ENCODE results near the gene CXorf49B. TPM values are rescaled to one million over a fixed set of nuclear protein-coding genes. Genes with fewer than 3 reads are reported as not detected.
"Not testable (repeated sequence)": the region's sequence is repeated elsewhere in the genome, so short reads cannot be mapped to it uniquely, and the experiment has no call there.

CXorf49B gene
- total and polyA plus RNA-seq, 10 of the 15 experiments (the other 5 are each of a cell fraction or from before 2014, with no cell fraction given), result not detected

GRCh38 chrX:71782225-71782949 is 19.2 kb downstream of the CXorf49B start:
- intact Hi-C loops (cut with micrococcal nuclease; ENCODE audit: unreplicated experiment); in situ Hi-C loops (cut with MboI); H3K4me3 ChIP-seq; H2AFZ ChIP-seq (ENCODE audit: control insufficient read depth, low read depth, low read length); ATAC-seq; H3K36me3 ChIP-seq (ENCODE audit: control insufficient read depth in 2 of 2, insufficient read depth in 2 of 2, low read length in 1 of 2); CTCF ChIA-PET; H3K9me3 ChIP-seq (replicated peaks; ENCODE audit: control insufficient read depth, insufficient read depth, low read length); BruUV-seq (replicated peaks); H3K4me1 ChIP-seq (ENCODE audit: control insufficient read depth, insufficient read depth, low read length); DNase-seq (ENCODE audit: low read depth, low spot score); FAIRE-seq; H3K4me2 ChIP-seq (ENCODE audit: control insufficient read depth, insufficient read depth); H3K9ac ChIP-seq (ENCODE audit: control insufficient read depth, insufficient read depth, low read length); H3K27ac ChIP-seq (ENCODE audit: control insufficient read depth, insufficient read depth); H4K20me1 ChIP-seq (ENCODE audit: control insufficient read depth, insufficient read depth); POLR2A ChIA-PET; RAD21 ChIA-PET (ENCODE audit: unreplicated experiment); SMC1A ChIA-PET (ENCODE audit: uncharacterized antibody, unreplicated experiment); H3K27me3 ChIP-seq (replicated peaks in 1 of 2; ENCODE audit: control insufficient read depth in 2 of 2, insufficient read depth in 2 of 2, low read length in 1 of 2); H3K79me2 ChIP-seq (ENCODE audit: control insufficient read depth, insufficient read depth, low read length): not testable (repeated sequence)
- WGBS (ENCODE audit: insufficient coverage, insufficient replicate concordance, low lambda C conversion rate, missing lambda C conversion rate), result no CpG with 5 or more reads among the region's 10 CpGs

GRCh38 chrX:71782950-71783299 is 19.8 kb downstream of the CXorf49B start:
- H3K9ac ChIP-seq (ENCODE audit: control insufficient read depth, insufficient read depth, low read length); H2AFZ ChIP-seq (ENCODE audit: control insufficient read depth, low read depth, low read length); FAIRE-seq; H3K27ac ChIP-seq (ENCODE audit: control insufficient read depth, insufficient read depth); RAD21 ChIA-PET (ENCODE audit: unreplicated experiment); H3K27me3 ChIP-seq (replicated peaks in 1 of 2; ENCODE audit: control insufficient read depth in 2 of 2, insufficient read depth in 2 of 2, low read length in 1 of 2); intact Hi-C loops (cut with micrococcal nuclease; ENCODE audit: unreplicated experiment); H3K4me1 ChIP-seq (ENCODE audit: control insufficient read depth, insufficient read depth, low read length); H3K9me3 ChIP-seq (replicated peaks; ENCODE audit: control insufficient read depth, insufficient read depth, low read length); H3K4me3 ChIP-seq; DNase-seq (ENCODE audit: low read depth, low spot score); H3K36me3 ChIP-seq (ENCODE audit: control insufficient read depth in 2 of 2, insufficient read depth in 2 of 2, low read length in 1 of 2); in situ Hi-C loops (cut with MboI); H4K20me1 ChIP-seq (ENCODE audit: control insufficient read depth, insufficient read depth); CTCF ChIA-PET; SMC1A ChIA-PET (ENCODE audit: uncharacterized antibody, unreplicated experiment); H3K4me2 ChIP-seq (ENCODE audit: control insufficient read depth, insufficient read depth); H3K79me2 ChIP-seq (ENCODE audit: control insufficient read depth, insufficient read depth, low read length); BruUV-seq (replicated peaks); POLR2A ChIA-PET: not testable (repeated sequence)
- peak; percentile 38 for ATAC-seq
- WGBS (ENCODE audit: insufficient coverage, insufficient replicate concordance, low lambda C conversion rate, missing lambda C conversion rate), result no CpG with 5 or more reads among the region's 7 CpGs

- H3K4me3 ChIP-seq; BruUV-seq (replicated peaks); H4K20me1 ChIP-seq (ENCODE audit: control insufficient read depth, insufficient read depth); DNase-seq (ENCODE audit: low read depth, low spot score); CTCF ChIA-PET; H3K36me3 ChIP-seq (ENCODE audit: control insufficient read depth in 2 of 2, insufficient read depth in 2 of 2, low read length in 1 of 2); H3K4me2 ChIP-seq (ENCODE audit: control insufficient read depth, insufficient read depth); H3K4me1 ChIP-seq (ENCODE audit: control insufficient read depth, insufficient read depth, low read length); SMC1A ChIA-PET (ENCODE audit: uncharacterized antibody, unreplicated experiment); H3K27me3 ChIP-seq (replicated peaks in 1 of 2; ENCODE audit: control insufficient read depth in 2 of 2, insufficient read depth in 2 of 2, low read length in 1 of 2); POLR2A ChIA-PET; FAIRE-seq; H3K9me3 ChIP-seq (replicated peaks; ENCODE audit: control insufficient read depth, insufficient read depth, low read length); H2AFZ ChIP-seq (ENCODE audit: control insufficient read depth, low read depth, low read length); intact Hi-C loops (cut with micrococcal nuclease; ENCODE audit: unreplicated experiment); RAD21 ChIA-PET (ENCODE audit: unreplicated experiment); H3K79me2 ChIP-seq (ENCODE audit: control insufficient read depth, insufficient read depth, low read length); H3K9ac ChIP-seq (ENCODE audit: control insufficient read depth, insufficient read depth, low read length); in situ Hi-C loops (cut with MboI); H3K27ac ChIP-seq (ENCODE audit: control insufficient read depth, insufficient read depth): not testable (repeated sequence)
- ATAC-seq, result peak; percentile 80
- WGBS (ENCODE audit: insufficient coverage, insufficient replicate concordance, low lambda C conversion rate, missing lambda C conversion rate), result no CpG with 5 or more reads among the region's 20 CpGs
These were observed 20.6 kb downstream of the CXorf49B start for GRCh38 chrX:71783569-71784347.

- H3K9me3 ChIP-seq (replicated peaks; ENCODE audit: control insufficient read depth, insufficient read depth, low read length); H3K27me3 ChIP-seq (replicated peaks in 1 of 2; ENCODE audit: control insufficient read depth in 2 of 2, insufficient read depth in 2 of 2, low read length in 1 of 2); H3K4me3 ChIP-seq; BruUV-seq (replicated peaks); H3K27ac ChIP-seq (ENCODE audit: control insufficient read depth, insufficient read depth); H3K9ac ChIP-seq (ENCODE audit: control insufficient read depth, insufficient read depth, low read length); H3K4me1 ChIP-seq (ENCODE audit: control insufficient read depth, insufficient read depth, low read length); DNase-seq (ENCODE audit: low read depth, low spot score); H3K36me3 ChIP-seq (ENCODE audit: control insufficient read depth in 2 of 2, insufficient read depth in 2 of 2, low read length in 1 of 2); H4K20me1 ChIP-seq (ENCODE audit: control insufficient read depth, insufficient read depth); intact Hi-C loops (cut with micrococcal nuclease; ENCODE audit: unreplicated experiment); RAD21 ChIA-PET (ENCODE audit: unreplicated experiment); H3K4me2 ChIP-seq (ENCODE audit: control insufficient read depth, insufficient read depth); in situ Hi-C loops (cut with MboI); CTCF ChIA-PET; FAIRE-seq; H2AFZ ChIP-seq (ENCODE audit: control insufficient read depth, low read depth, low read length); POLR2A ChIA-PET; H3K79me2 ChIP-seq (ENCODE audit: control insufficient read depth, insufficient read depth, low read length); SMC1A ChIA-PET (ENCODE audit: uncharacterized antibody, unreplicated experiment): not testable (repeated sequence)
- no CpG with 5 or more reads among the region's 15 CpGs for WGBS (ENCODE audit: insufficient coverage, insufficient replicate concordance, low lambda C conversion rate, missing lambda C conversion rate)
- peak; percentile 90 for ATAC-seq
These were observed 21.3 kb downstream of the CXorf49B start for GRCh38 chrX:71784348-71784983.

All from GM12878 (cell line).